Smooth muscle cell (in vitro differentiated cells): ENCODE results near the gene SLIT1. TPM values are rescaled to one million over a fixed set of nuclear protein-coding genes. Genes with fewer than 3 reads are reported as not detected.

Source experiments
- DNase-seq: peaks from one replicate; lab custom pipeline; 2025; ENCODE audit not compliant: unreplicated experiment; lab: John Stamatoyannopoulos, UW
- H2AFZ ChIP-seq: fragments of 200-600 bp; sonication (generic); 2 replicates; pipeline ENCODE4 v1.6.0; 2016; ENCODE audit warnings: antibody characterized with exemption, low read depth, mild to moderate bottlenecking
- H3F3A ChIP-seq: fragments of 200-600 bp; sonication (generic); 2 replicates; pipeline ENCODE4 v1.6.0; 2017; ENCODE audit warnings: antibody characterized with exemption, low read depth
- H3K27ac ChIP-seq: fragments of 200-600 bp; sonication (generic); 2 replicates; pipeline ENCODE4 v1.5.1; 2016; ENCODE audit warnings: low read depth, mild to moderate bottlenecking
- H3K27me3 ChIP-seq: fragments of 200-600 bp; sonication (generic); 2 replicates; pipeline ENCODE4 v1.6.1; 2016; ENCODE audit warnings: low read depth, mild to moderate bottlenecking
- H3K36me3 ChIP-seq: fragments of 200-600 bp; sonication (generic); 2 replicates; pipeline ENCODE4 v1.5.1; 2016; ENCODE audit warnings: low read depth
- H3K4me1 ChIP-seq: fragments of 200-600 bp; sonication (generic); 2 replicates; pipeline ENCODE4 v1.5.1; 2016; ENCODE audit warnings: low read depth
- H3K4me2 ChIP-seq: fragments of 200-600 bp; sonication (generic); 2 replicates; pipeline ENCODE4 v1.6.0; 2016; ENCODE audit warnings: mild to moderate bottlenecking
- H3K4me3 ChIP-seq: fragments of 200-600 bp; sonication (generic); 2 replicates; pipeline ENCODE4 v1.5.1; 2016; ENCODE audit warnings: mild to moderate bottlenecking
- H3K79me2 ChIP-seq: fragments of 200-600 bp; sonication (generic); 2 replicates; pipeline ENCODE4 v1.6.0; 2016; ENCODE audit warnings: low read depth, mild to moderate bottlenecking
- H3K9ac ChIP-seq: fragments of 200-600 bp; sonication (generic); 2 replicates; pipeline ENCODE4 v1.6.0; 2016; ENCODE audit warnings: low read depth
- H3K9me3 ChIP-seq: fragments of 200-600 bp; sonication (generic); replicated peaks from 2 replicates; pipeline ENCODE4 v1.5.1; 2016; ENCODE audit warnings: low read depth
- H4K20me1 ChIP-seq: fragments of 200-600 bp; sonication (generic); 2 replicates; pipeline ENCODE4 v1.6.0; 2016; ENCODE audit warnings: low read depth
- WGBS: methylation state at CpG from one replicate; pipeline ENCODE4 v1.1.7; 2016; ENCODE audit warnings: low lambda C conversion rate; 5-methylcytosine and 5-hydroxymethylcytosine counted together
- polyA plus RNA-seq: library from polyadenylated mRNA; unstranded; fragments of >200 nt; fragmentation: Nextera tagmentation; extraction: Ambion mirVana; gene quantifications from 2 replicates; pipeline ENCODE4 v1.2.1, GENCODE V29; 2016
- total RNA-seq: library from RNA; depleted of rRNA; stranded (reverse); fragments of >200 nt; gene quantifications from 2 replicates; pipeline ENCODE4 v1.2.3, GENCODE V29; 2014
- TF ChIP-seq, protein P1 (sequence below): fragments of 200-600 bp; sonication (generic); IDR thresholded peaks from 2 replicates; pipeline ENCODE4 v1.5.1; 2017; ENCODE audit warnings: borderline replicate concordance, mild to moderate bottlenecking, antibody characterized with exemption; ENCODE audit not compliant: insufficient read depth, poor library complexity, severe bottlenecking

The SLIT1 gene
- total and polyA plus RNA-seq, 2 experiments from 2014 or later = 0.15 TPM; not detected in 1

DNA sequence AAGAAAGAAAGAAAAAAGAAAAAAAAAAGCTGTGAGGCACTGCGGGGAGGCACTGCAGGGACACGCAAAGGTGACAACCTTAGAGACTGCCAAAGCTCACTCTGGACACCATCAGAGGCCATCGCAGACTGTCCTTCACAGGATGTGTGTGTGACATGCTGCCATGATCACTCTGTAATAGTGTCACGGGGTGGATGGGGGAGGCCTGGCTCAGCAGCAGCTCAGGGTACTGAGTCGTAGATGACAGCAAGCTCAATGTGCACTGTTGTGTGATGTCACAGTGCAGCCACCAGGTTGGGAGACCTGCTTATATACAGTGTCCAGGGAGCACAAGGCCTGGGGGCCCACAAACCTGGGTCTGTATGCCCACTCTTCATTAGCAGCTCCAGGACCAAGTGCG is 83.3 kb downstream of the SLIT1 start:
- WGBS = 93% methylated on average over 6 of the region's 6 CpGs
- H3K4me3 ChIP-seq = no peak overlapping the region
- H3K9ac ChIP-seq = no peak overlapping the region
- TF ChIP-seq, protein P1, sequence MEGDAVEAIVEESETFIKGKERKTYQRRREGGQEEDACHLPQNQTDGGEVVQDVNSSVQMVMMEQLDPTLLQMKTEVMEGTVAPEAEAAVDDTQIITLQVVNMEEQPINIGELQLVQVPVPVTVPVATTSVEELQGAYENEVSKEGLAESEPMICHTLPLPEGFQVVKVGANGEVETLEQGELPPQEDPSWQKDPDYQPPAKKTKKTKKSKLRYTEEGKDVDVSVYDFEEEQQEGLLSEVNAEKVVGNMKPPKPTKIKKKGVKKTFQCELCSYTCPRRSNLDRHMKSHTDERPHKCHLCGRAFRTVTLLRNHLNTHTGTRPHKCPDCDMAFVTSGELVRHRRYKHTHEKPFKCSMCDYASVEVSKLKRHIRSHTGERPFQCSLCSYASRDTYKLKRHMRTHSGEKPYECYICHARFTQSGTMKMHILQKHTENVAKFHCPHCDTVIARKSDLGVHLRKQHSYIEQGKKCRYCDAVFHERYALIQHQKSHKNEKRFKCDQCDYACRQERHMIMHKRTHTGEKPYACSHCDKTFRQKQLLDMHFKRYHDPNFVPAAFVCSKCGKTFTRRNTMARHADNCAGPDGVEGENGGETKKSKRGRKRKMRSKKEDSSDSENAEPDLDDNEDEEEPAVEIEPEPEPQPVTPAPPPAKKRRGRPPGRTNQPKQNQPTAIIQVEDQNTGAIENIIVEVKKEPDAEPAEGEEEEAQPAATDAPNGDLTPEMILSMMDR = no peak
- no peak overlapping the region for H3K27ac ChIP-seq
- H3K4me2 ChIP-seq = no peak overlapping the region
- H3K4me1 ChIP-seq = peaks cover 3% of the 10 kb centered on the region
- no peaks in the 10 kb centered on the region for H4K20me1 ChIP-seq
- H2AFZ ChIP-seq = no peak overlapping the region
- H3K9me3 ChIP-seq = no peaks in the 10 kb centered on the region
- H3K27me3 ChIP-seq = peaks cover 19% of the 10 kb centered on the region
- H3K36me3 ChIP-seq = no peaks in the 10 kb centered on the region
- no peaks in the 10 kb centered on the region for H3F3A ChIP-seq
- no peaks in the 10 kb centered on the region for H3K79me2 ChIP-seq
- no peak for DNase-seq

DNA sequence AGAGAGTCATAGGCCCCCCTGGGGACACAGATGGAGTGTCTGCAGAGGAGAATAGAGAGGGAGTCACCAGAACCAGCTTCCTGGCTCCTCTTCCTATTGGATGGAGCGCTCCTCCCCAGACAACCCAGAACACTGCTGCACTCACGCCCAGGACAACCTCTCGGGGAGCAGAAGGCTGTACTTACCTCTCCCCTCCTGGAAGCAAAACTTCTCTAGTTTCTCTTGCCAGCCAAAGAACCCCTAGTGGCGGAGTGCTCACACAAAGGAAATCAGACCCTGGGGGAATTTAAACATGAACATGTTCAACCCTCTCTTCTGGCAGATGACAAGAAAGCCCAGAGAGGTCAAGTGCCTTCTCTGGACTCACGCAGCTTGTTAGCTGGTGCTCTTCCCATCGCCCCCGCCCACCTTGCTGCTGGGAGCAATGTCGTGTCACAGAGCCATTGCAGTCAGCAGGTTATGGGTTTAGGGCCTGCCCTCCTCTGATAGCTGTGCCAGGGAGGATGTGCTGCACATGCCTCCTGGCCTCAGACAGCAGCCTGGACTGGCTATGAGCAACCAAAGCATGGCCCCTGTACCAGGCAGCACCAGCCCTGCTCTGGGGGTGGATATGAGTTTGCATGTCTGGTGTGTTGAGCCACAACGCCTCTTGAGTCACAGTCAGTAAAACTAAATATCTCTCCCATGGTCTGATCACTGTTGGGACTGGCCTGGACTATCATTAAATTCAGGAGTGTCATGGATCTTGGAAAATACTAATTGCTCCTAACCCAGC is 84.4 kb downstream of the SLIT1 start:
- no peak overlapping the region for H3K27ac ChIP-seq
- no peaks in the 10 kb centered on the region for H3K79me2 ChIP-seq
- peaks cover 9% of the 10 kb centered on the region for H3K4me1 ChIP-seq
- H3F3A ChIP-seq = no peaks in the 10 kb centered on the region
- H3K36me3 ChIP-seq = no peaks in the 10 kb centered on the region
- H4K20me1 ChIP-seq = no peaks in the 10 kb centered on the region
- H2AFZ ChIP-seq = no peak overlapping the region
- H3K9me3 ChIP-seq = no peaks in the 10 kb centered on the region
- H3K27me3 ChIP-seq = peaks cover 20% of the 10 kb centered on the region
- 75% methylated on average over 9 of the region's 9 CpGs for WGBS
- H3K4me3 ChIP-seq = no peak overlapping the region
- no peak overlapping the region for H3K4me2 ChIP-seq
- no peak overlapping the region for H3K9ac ChIP-seq
- TF ChIP-seq, protein P1 = no peak
- DNase-seq = no peak

DNA sequence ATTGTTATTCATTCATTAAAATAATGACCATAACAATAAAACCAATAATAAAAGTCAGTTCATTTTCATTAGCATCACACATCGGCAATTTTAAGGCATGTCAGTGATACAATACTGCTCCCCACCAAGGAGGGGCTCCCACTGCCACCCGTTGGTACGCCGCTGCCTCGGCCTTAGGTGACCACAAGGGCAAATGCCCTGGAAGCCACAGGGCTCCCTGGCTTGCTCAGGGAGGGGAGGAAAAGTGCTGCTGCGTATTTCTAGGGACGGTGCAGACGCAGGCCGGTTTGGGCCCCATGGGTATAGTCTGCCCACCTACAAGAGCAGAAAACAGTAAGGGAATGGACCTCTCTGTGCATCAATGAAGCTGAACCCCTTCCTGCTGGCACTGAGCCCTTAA is 85.1 kb downstream of the SLIT1 start:
- TF ChIP-seq, protein P1 = no peak
- peaks cover 16% of the 10 kb centered on the region for H3K4me1 ChIP-seq
- no peak for DNase-seq
- H3K79me2 ChIP-seq = no peaks in the 10 kb centered on the region
- H3K36me3 ChIP-seq = no peaks in the 10 kb centered on the region
- H3K4me3 ChIP-seq = no peak overlapping the region
- no peak overlapping the region for H2AFZ ChIP-seq
- no peaks in the 10 kb centered on the region for H3F3A ChIP-seq
- WGBS = 79% methylated on average over 9 of the region's 9 CpGs
- no peak overlapping the region for H3K9ac ChIP-seq
- no peaks in the 10 kb centered on the region for H3K9me3 ChIP-seq
- no peak overlapping the region for H3K27ac ChIP-seq
- no peaks in the 10 kb centered on the region for H4K20me1 ChIP-seq
- H3K27me3 ChIP-seq = peaks cover 20% of the 10 kb centered on the region
- no peak overlapping the region for H3K4me2 ChIP-seq

DNA sequence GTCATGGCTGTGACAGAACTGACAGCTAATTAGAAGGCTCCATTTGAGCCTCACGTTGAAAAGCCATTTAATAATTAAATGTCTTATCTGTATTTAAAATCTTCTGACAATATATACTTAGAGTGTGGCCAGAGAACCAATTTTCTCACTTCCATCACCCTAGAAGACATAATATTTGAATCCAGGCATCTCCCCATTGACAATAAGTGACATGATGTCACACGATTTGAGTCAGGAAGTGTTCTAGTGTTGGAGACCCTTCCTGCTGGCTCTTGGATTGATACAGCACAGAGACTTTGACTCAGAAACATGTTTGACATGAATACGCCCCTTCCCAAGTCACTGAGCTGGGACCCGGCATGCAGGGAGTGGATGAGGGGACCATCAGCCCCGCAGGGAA is 85.9 kb downstream of the SLIT1 start:
- no peak overlapping the region for H3K4me3 ChIP-seq
- no peak overlapping the region for H3K27ac ChIP-seq
- TF ChIP-seq, protein P1 = no peak
- peaks cover 17% of the 10 kb centered on the region for H3K4me1 ChIP-seq
- peaks cover 25% of the 10 kb centered on the region for H3K27me3 ChIP-seq
- 75% methylated on average over 5 of the region's 5 CpGs for WGBS
- H3F3A ChIP-seq = no peaks in the 10 kb centered on the region
- H3K79me2 ChIP-seq = no peaks in the 10 kb centered on the region
- H3K9ac ChIP-seq = no peak overlapping the region
- H3K9me3 ChIP-seq = no peaks in the 10 kb centered on the region
- no peak overlapping the region for H3K4me2 ChIP-seq
- no peak for DNase-seq
- no peak overlapping the region for H2AFZ ChIP-seq
- H4K20me1 ChIP-seq = no peaks in the 10 kb centered on the region
- no peaks in the 10 kb centered on the region for H3K36me3 ChIP-seq
